B cell (primary cell): Measurements from ENCODE around the gene DNAH11. TPM values are rescaled to one million over a fixed set of nuclear protein-coding genes. Genes with fewer than 3 reads are reported as not detected.

Source experiments
- ATAC-seq: fragments of 200-7000 bp; cut with Tn5 transposase; one replicate; pipeline ENCODE4 v1.10.0; 2021; ENCODE audit warnings: low read depth, mild to moderate bottlenecking, moderate number of reproducible peaks, moderate library complexity
- CTCF ChIA-PET: fragments of 350-600 bp; sonication (Branson Sonifier 250); formaldehyde crosslinking; loops from one replicate; lab custom pipeline; 2021; ENCODE audit warnings: antibody characterized with exemption, inconsistent platforms; lab: Charles Lee
- POLR2A ChIA-PET: fragments of 350-600 bp; sonication (Branson Sonifier 250); formaldehyde crosslinking; loops from one replicate; lab custom pipeline; 2021; ENCODE audit warnings: antibody characterized with exemption; lab: Charles Lee
- DNase-seq: peaks from one replicate; pipeline ENCODE4 v3.0.0; 2013
- H2AFZ ChIP-seq: 2 replicates; pipeline ENCODE4 v1.6.1; 2012; ENCODE audit warnings: mild to moderate bottlenecking, low read depth, low read length; ENCODE audit not compliant: insufficient read depth, poor library complexity, severe bottlenecking
- H3K27ac ChIP-seq, 2 donors: 1 replicate in 1 of 2; 2 replicates in 1 of 2; pipeline ENCODE4 v1.5.1; 2012 to 2013; ENCODE audit warnings: low read length in 2 of 2, mild to moderate bottlenecking in 2 of 2, moderate library complexity in 1 of 2
- H3K27me3 ChIP-seq, 4 experiments: fragments of 200-600 bp in 1 of 4; sonication (generic) in 1 of 4; replicated peaks in 1 of 4; 1 replicate in 2 of 4; 2 replicates in 2 of 4; pipeline versions ENCODE4 v1.6.1 to v1.7.0; 2013 to 2016; ENCODE audit warnings: low read length in 3 of 4, mild to moderate bottlenecking in 2 of 4, mixed read lengths in 1 of 4, moderate library complexity in 1 of 4; ENCODE audit not compliant: insufficient read depth in 4 of 4, control insufficient read depth in 3 of 4; ENCODE audit errors: control extremely low read depth in 1 of 4
- H3K36me3 ChIP-seq, 2 experiments: replicated peaks in 1 of 2; 1 replicate in 1 of 2; 2 replicates in 1 of 2; pipeline versions ENCODE4 v1.6.1 to v1.7.1; 2013; ENCODE audit warnings: low read length in 1 of 2; ENCODE audit not compliant: insufficient read depth in 2 of 2, control insufficient read depth in 1 of 2; ENCODE audit errors: control extremely low read depth in 1 of 2, extremely low read depth in 1 of 2
- H3K4me1 ChIP-seq, 2 donors: fragments of 200-600 bp in 1 of 2; sonication (generic) in 1 of 2; 1 replicate in 1 of 2; 2 replicates in 1 of 2; pipeline versions ENCODE4 v1.5.1 to v1.6.1; 2013 to 2017; ENCODE audit warnings: low read length in 2 of 2; ENCODE audit not compliant: control insufficient read depth in 2 of 2, insufficient read depth in 2 of 2
- H3K4me2 ChIP-seq: replicated peaks from 2 replicates; pipeline ENCODE3; 2012; ENCODE audit warnings: mild to moderate bottlenecking, low read depth, low read length; ENCODE audit not compliant: poor library complexity, severe bottlenecking
- H3K4me3 ChIP-seq, 5 experiments: fragments of 200-600 bp in 1 of 5; sonication (generic) in 1 of 5; 1 replicate in 3 of 5; 2 replicates in 2 of 5; pipeline versions ENCODE4 v1.5.1 to v1.7.0; 2011 to 2016; ENCODE audit warnings: low read length in 4 of 5, mild to moderate bottlenecking in 4 of 5, low read depth in 2 of 5, control low read depth in 1 of 5, moderate library complexity in 1 of 5; ENCODE audit not compliant: insufficient read depth in 1 of 5; ENCODE audit errors: control extremely low read depth in 1 of 5, extremely low read depth in 1 of 5
- H3K79me2 ChIP-seq: fragments of 200-600 bp; sonication (generic); one replicate; pipeline ENCODE4 v1.6.0; 2016; ENCODE audit warnings: low read length; ENCODE audit not compliant: control insufficient read depth, insufficient read depth
- H3K9ac ChIP-seq: fragments of 200-600 bp; sonication (generic); 2 replicates; pipeline ENCODE4 v1.6.1; 2017; ENCODE audit warnings: mild to moderate bottlenecking, low read length, moderate library complexity
- H3K9me3 ChIP-seq, 3 donors: one replicate each; pipeline versions ENCODE4 v1.6.1 to v1.7.1; 2013; ENCODE audit warnings: low read length in 2 of 3; ENCODE audit not compliant: control insufficient read depth in 2 of 3, insufficient read depth in 1 of 3; ENCODE audit errors: control extremely low read depth in 1 of 3
- H4K20me1 ChIP-seq: 2 replicates; pipeline ENCODE4 v1.6.0; 2012; ENCODE audit warnings: mild to moderate bottlenecking, low read length; ENCODE audit not compliant: insufficient read depth, control insufficient read depth, poor library complexity, severe bottlenecking
- H3K27ac Mint-ChIP-seq: one replicate; pipeline ENCODE4 v1.8.0; 2021; ENCODE audit warnings: mixed read lengths
- H3K27me3 Mint-ChIP-seq: one replicate; pipeline ENCODE4 v1.8.0; 2021; ENCODE audit warnings: mixed read lengths
- H3K4me1 Mint-ChIP-seq: one replicate; pipeline ENCODE4 v1.8.0; 2021; ENCODE audit warnings: mixed read lengths
- H3K4me3 Mint-ChIP-seq: one replicate; pipeline ENCODE4 v1.8.0; 2021; ENCODE audit warnings: mixed read lengths
- H3K9me3 Mint-ChIP-seq: one replicate; pipeline ENCODE4 v1.8.0; 2022; ENCODE audit warnings: mixed read lengths; ENCODE audit not compliant: insufficient read depth
- CTCF ChIP-seq: fragments of 200-600 bp; IDR thresholded peaks from one replicate; pipeline ENCODE4 v1.8.0; 2022; ENCODE audit warnings: antibody characterized with exemption, mild to moderate bottlenecking
- EZH2 ChIP-seq: IDR thresholded peaks from 2 replicates; pipeline ENCODE4 v1.6.1; 2012; ENCODE audit warnings: borderline replicate concordance, low read depth, mild to moderate bottlenecking, moderate library complexity, low read length; ENCODE audit not compliant: insufficient read depth, poor library complexity, severe bottlenecking
- WGBS: methylation state at CpG from one replicate; pipeline ENCODE4 v1.1.5; 2013; ENCODE audit warnings: missing lambda C conversion rate; ENCODE audit not compliant: insufficient coverage; 5-methylcytosine and 5-hydroxymethylcytosine counted together
- intact Hi-C: fragments of 100-400 bp; cut with micrococcal nuclease; formaldehyde crosslinking; loops from one replicate; pipeline ENCODE4 v1.10.0; 2022
- polyA plus RNA-seq: library from polyadenylated mRNA; depleted of rRNA; stranded (reverse); fragments of >200 nt; gene quantifications from 2 replicates; pipeline ENCODE4 v1.2.3, GENCODE V29; 2012
- total RNA-seq, 2 donors: library from RNA; stranded (reverse); fragments of 120-200 nt in 1 of 2; gene quantifications; 1 replicate in 1 of 2; 2 replicates in 1 of 2; pipeline versions ENCODE4 v1.2.3 to v1.2.4, GENCODE V29; 2013 to 2022

DNAH11 gene
- total and polyA plus RNA-seq, 2 donors (not counting 1 experiment from before 2014, with no cell fraction given): not detected

DNA sequence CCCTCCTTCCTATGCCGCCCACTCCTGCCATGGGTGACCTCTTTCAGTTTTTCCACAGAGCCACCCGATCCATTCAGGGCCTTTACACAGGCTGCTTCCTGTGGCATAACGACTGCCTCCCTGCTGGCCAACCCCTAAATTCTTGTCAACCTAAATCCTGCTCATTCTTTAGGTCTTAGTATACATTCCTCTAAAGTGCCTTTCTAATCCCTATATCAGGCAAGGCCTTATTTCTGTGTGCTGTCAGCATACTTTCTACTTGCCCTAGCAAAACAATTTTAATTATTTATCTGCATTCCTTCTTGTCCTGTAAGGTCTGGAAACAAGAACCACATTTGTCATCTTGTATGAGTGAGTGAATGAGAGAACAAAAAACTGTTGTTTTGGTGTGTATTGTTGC lies 132.4 kb downstream of the DNAH11 start:
- Histone ChIP-seq H3K27me3 (no peaks in the 10 kb centered on the region), H3K9me3 (no peaks in the 10 kb centered on the region), H3K27ac (no peak overlapping the region), H4K20me1 (no peaks in the 10 kb centered on the region), H3K79me2 (no peaks in the 10 kb centered on the region), H3K4me2 (no peak overlapping the region), H3K4me1 (peaks cover 6% of the 10 kb centered on the region in 2 donors), H2AFZ (no peak overlapping the region), H3K4me3 (no peak overlapping the region), H3K36me3 (no peaks in the 10 kb centered on the region), H3K9ac (no peak overlapping the region)
- 71% methylated on average over 3 of the region's 3 CpGs for WGBS
- Mint-ChIP-seq H3K4me1 (peaks cover 5% of the 10 kb centered on the region), H3K27me3 (peaks cover 10% of the 10 kb centered on the region), H3K9me3 (no peaks in the 10 kb centered on the region), H3K4me3 (no peak overlapping the region), H3K27ac (no peak overlapping the region)
- ChIA-PET CTCF (no interaction called here), POLR2A (no interaction called here)
- ATAC-seq (no peak), DNase-seq (no peak)
- intact Hi-C loops: no loop called here
- no peak for TF ChIP-seq EZH2
- TF ChIP-seq CTCF: no peak

- no peaks in the 10 kb centered on the region for H3K9me3 Mint-ChIP-seq
- intact Hi-C loops: no loop called here
Measured at GRCh38 chr7:21690705-21691104, 147.9 kb downstream of the DNAH11 start.

More at GRCh38 chr7:21690705-21691104, 147.9 kb downstream of the DNAH11 start:
- Histone ChIP-seq H3K4me3 (no peak overlapping the region), H3K9ac (no peak overlapping the region), H3K4me2 (no peak overlapping the region), H3K79me2 (no peaks in the 10 kb centered on the region), H3K36me3 (no peaks in the 10 kb centered on the region), H3K4me1 (no peaks in the 10 kb centered on the region), H3K9me3 (no peaks in the 10 kb centered on the region), H2AFZ (no peak overlapping the region), H3K27me3 (peaks cover 0 to 3% (median 0%) of the 10 kb centered on the region in 4 experiments), H4K20me1 (no peaks in the 10 kb centered on the region), H3K27ac (no peak overlapping the region)
- Mint-ChIP-seq H3K4me3 (no peak overlapping the region), H3K27me3 (peaks cover 10% of the 10 kb centered on the region), H3K4me1 (no peaks in the 10 kb centered on the region), H3K27ac (no peak overlapping the region)
- ATAC-seq (no peak), DNase-seq (no peak)
- POLR2A ChIA-PET: no interaction called here
- TF ChIP-seq CTCF (no peak), EZH2 (no peak)
- 87% methylated on average over 4 of the region's 5 CpGs for WGBS
- CTCF ChIA-PET: no interaction called here
